ENCODE data around the gene SPDL1. TPM values are rescaled to one million over a fixed set of nuclear protein-coding genes. Genes with fewer than 3 reads are reported as not detected.

SPDL1 gene
- total RNA-seq, 2 donors from 2014 or later: 42.0 to 47.4 TPM

GRCh38 chr5:169647566-169647965 lies 64.0 kb downstream of the SPDL1 start:
- peaks cover 32% of the 10 kb centered on the region for H3K4me1 Mint-ChIP-seq
- no peak overlapping the region for H3K4me3 Mint-ChIP-seq
- Histone ChIP-seq H3K4me3 (ENCODE audit: low read length) (no peak overlapping the region), H3K4me1 (ENCODE audit: control insufficient read depth, insufficient read depth, low read length) (peaks cover 3% of the 10 kb centered on the region), H3K27ac (ENCODE audit: low read depth, low read length) (no peak overlapping the region), H3K9me3 (ENCODE audit: control insufficient read depth, low read length) (no peaks in the 10 kb centered on the region), H3K27me3 (ENCODE audit: control insufficient read depth, insufficient read depth, low read length, poor library complexity, severe bottlenecking) (no peaks in the 10 kb centered on the region), H3K36me3 (ENCODE audit: control insufficient read depth, insufficient read depth, low read length) (no peaks in the 10 kb centered on the region), H3K9ac (ENCODE audit: extremely low read depth, low read length, poor library complexity, severe bottlenecking) (no peak overlapping the region)
- H3K36me3 Mint-ChIP-seq (ENCODE audit: low read depth): no peaks in the 10 kb centered on the region
- H3K27ac Mint-ChIP-seq: no peak overlapping the region
- WGBS, 2 experiments (ENCODE audit: insufficient coverage in 1 of 2, insufficient read length in 1 of 2): 100% methylated on average over 1 of the region's 1 CpG; no CpG with 5 or more reads in 1 of the 2 experiments
- H3K9me3 Mint-ChIP-seq: no peaks in the 10 kb centered on the region
- no peak for DNase-seq
- H3K27me3 Mint-ChIP-seq (ENCODE audit: insufficient read depth): peaks cover 10% of the 10 kb centered on the region
- TF ChIP-seq CTCF (conservative IDR thresholded peaks at IDR 0.05): no peak

- Histone ChIP-seq H3K9ac (ENCODE audit: extremely low read depth, low read length, poor library complexity, severe bottlenecking) (no peak overlapping the region), H3K9me3 (ENCODE audit: control insufficient read depth, low read length) (no peaks in the 10 kb centered on the region), H3K27ac (ENCODE audit: low read depth, low read length) (no peak overlapping the region), H3K4me3 (ENCODE audit: low read length) (no peak overlapping the region), H3K36me3 (ENCODE audit: control insufficient read depth, insufficient read depth, low read length) (no peaks in the 10 kb centered on the region), H3K4me1 (ENCODE audit: control insufficient read depth, insufficient read depth, low read length) (peaks cover 3% of the 10 kb centered on the region), H3K27me3 (ENCODE audit: control insufficient read depth, insufficient read depth, low read length, poor library complexity, severe bottlenecking) (no peaks in the 10 kb centered on the region)
- peak; percentile 60 for DNase-seq
- H3K4me1 Mint-ChIP-seq: peaks cover 28% of the 10 kb centered on the region
- no peaks in the 10 kb centered on the region for H3K36me3 Mint-ChIP-seq (ENCODE audit: low read depth)
- H3K9me3 Mint-ChIP-seq: no peaks in the 10 kb centered on the region
- TF ChIP-seq CTCF (conservative IDR thresholded peaks at IDR 0.05): peak; percentile 58
- H3K4me3 Mint-ChIP-seq: no peak overlapping the region
- peaks cover 10% of the 10 kb centered on the region for H3K27me3 Mint-ChIP-seq (ENCODE audit: insufficient read depth)
- H3K27ac Mint-ChIP-seq: no peak overlapping the region
- 91 to 96% methylated on average over 10 to 13 of the region's 13 CpGs for WGBS, 2 experiments (ENCODE audit: insufficient coverage in 1 of 2, insufficient read length in 1 of 2)
These were observed 65.2 kb downstream of the SPDL1 start for GRCh38 chr5:169648725-169649310.

DNA sequence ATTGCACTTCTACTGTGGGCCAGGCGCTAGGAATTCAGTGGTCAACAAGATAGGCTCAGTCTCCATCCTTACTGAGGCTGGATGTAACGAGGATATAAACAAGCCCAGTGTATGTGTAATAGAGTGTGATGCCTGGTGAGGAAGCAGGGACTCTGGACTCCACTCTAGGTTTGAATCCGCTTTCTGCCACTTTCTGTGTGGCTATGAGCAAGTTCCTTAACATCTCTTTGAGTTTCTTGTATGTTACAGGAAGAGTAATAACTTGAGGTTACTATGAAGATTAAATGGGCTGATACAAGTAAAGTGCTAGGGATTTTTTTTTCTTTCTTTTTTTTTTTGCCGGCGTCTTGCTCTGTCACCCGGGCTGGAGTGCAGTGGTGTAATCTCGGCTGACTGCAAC lies 65.9 kb downstream of the SPDL1 start:
- Mint-ChIP-seq H3K36me3 (ENCODE audit: low read depth) (no peaks in the 10 kb centered on the region), H3K9me3 (no peaks in the 10 kb centered on the region), H3K27me3 (ENCODE audit: insufficient read depth) (peaks cover 7% of the 10 kb centered on the region), H3K4me1 (peaks cover 28% of the 10 kb centered on the region), H3K4me3 (no peak overlapping the region), H3K27ac (no peak overlapping the region)
- DNase-seq: no peak
- Histone ChIP-seq H3K9me3 (ENCODE audit: control insufficient read depth, low read length) (no peaks in the 10 kb centered on the region), H3K4me1 (ENCODE audit: control insufficient read depth, insufficient read depth, low read length) (peaks cover 3% of the 10 kb centered on the region), H3K36me3 (ENCODE audit: control insufficient read depth, insufficient read depth, low read length) (no peaks in the 10 kb centered on the region), H3K9ac (ENCODE audit: extremely low read depth, low read length, poor library complexity, severe bottlenecking) (no peak overlapping the region), H3K27me3 (ENCODE audit: control insufficient read depth, insufficient read depth, low read length, poor library complexity, severe bottlenecking) (no peaks in the 10 kb centered on the region), H3K4me3 (ENCODE audit: low read length) (no peak overlapping the region), H3K27ac (ENCODE audit: low read depth, low read length) (no peak overlapping the region)
- 90 to 92% methylated on average over 2 to 7 of the region's 7 CpGs for WGBS, 2 experiments (ENCODE audit: insufficient coverage in 1 of 2, insufficient read length in 1 of 2)
- TF ChIP-seq CTCF (conservative IDR thresholded peaks at IDR 0.05): no peak

Measured in endodermal cell (in vitro differentiated cells).